ENCODE measurements around the gene RNF213.

DNA sequence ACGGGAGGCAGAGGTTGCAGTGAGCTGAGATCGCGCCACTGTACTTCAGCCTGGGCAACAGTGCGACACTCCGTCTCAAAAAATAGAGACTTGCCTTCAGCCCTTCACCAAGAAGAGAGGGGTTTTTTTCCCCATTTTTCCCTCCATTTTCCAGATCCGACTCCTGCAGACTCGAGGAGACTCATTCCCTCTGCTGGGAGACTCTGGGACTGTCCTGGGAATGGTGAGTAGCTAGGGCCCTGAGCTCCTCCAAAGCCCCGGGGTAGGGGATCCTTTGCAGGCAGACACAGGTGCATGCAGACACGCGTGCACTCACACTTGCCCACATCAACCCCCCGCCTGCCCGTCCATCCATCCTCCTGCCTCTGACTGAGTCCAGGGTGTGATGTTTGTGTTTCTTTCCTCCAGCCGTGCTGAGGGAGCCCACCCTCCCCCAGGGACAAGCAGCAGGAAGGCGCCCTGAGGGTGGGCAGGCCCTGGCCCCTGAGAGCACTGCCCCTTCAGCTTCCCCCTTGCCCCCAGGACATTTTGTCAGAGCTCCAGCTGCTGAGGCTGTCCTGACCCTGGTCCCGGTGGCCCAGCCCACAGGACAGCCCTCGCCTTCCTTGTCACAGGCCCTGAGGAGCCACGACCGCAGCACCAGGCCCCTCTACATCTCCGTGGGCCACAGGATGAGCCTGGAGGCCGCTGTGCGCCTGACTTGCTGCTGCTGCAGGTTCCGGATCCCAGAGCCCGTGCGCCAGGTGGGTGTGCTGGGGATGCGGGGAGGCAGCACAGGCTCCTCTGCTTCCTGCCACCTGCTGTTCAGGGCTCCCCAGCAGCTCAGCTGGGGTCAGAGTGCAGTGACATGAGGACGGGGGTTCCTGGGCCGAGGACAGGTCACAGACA, 164.5 kb downstream of the RNF213 start:
- TF ChIP-seq, protein P1, sequence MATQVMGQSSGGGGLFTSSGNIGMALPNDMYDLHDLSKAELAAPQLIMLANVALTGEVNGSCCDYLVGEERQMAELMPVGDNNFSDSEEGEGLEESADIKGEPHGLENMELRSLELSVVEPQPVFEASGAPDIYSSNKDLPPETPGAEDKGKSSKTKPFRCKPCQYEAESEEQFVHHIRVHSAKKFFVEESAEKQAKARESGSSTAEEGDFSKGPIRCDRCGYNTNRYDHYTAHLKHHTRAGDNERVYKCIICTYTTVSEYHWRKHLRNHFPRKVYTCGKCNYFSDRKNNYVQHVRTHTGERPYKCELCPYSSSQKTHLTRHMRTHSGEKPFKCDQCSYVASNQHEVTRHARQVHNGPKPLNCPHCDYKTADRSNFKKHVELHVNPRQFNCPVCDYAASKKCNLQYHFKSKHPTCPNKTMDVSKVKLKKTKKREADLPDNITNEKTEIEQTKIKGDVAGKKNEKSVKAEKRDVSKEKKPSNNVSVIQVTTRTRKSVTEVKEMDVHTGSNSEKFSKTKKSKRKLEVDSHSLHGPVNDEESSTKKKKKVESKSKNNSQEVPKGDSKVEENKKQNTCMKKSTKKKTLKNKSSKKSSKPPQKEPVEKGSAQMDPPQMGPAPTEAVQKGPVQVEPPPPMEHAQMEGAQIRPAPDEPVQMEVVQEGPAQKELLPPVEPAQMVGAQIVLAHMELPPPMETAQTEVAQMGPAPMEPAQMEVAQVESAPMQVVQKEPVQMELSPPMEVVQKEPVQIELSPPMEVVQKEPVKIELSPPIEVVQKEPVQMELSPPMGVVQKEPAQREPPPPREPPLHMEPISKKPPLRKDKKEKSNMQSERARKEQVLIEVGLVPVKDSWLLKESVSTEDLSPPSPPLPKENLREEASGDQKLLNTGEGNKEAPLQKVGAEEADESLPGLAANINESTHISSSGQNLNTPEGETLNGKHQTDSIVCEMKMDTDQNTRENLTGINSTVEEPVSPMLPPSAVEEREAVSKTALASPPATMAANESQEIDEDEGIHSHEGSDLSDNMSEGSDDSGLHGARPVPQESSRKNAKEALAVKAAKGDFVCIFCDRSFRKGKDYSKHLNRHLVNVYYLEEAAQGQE (IDR thresholded peaks at IDR 0.05; ENCODE audit: low read depth, low read length): no peak
- TF ChIP-seq SIN3A (IDR thresholded peaks at IDR 0.05; ENCODE audit: borderline replicate concordance, low read depth, low read length) (no peak), YY1 (IDR thresholded peaks at IDR 0.05; ENCODE audit: low read depth) (no peak), EP300 (IDR thresholded peaks at IDR 0.05; ENCODE audit: borderline replicate concordance in 1 of 2, low read depth in 1 of 2, low read length in 1 of 2) (no peak), EZH2phosphoT487 (IDR thresholded peaks at IDR 0.05; ENCODE audit: borderline replicate concordance, low read depth) (no peak)
- TF ChIP-seq, protein P2, sequence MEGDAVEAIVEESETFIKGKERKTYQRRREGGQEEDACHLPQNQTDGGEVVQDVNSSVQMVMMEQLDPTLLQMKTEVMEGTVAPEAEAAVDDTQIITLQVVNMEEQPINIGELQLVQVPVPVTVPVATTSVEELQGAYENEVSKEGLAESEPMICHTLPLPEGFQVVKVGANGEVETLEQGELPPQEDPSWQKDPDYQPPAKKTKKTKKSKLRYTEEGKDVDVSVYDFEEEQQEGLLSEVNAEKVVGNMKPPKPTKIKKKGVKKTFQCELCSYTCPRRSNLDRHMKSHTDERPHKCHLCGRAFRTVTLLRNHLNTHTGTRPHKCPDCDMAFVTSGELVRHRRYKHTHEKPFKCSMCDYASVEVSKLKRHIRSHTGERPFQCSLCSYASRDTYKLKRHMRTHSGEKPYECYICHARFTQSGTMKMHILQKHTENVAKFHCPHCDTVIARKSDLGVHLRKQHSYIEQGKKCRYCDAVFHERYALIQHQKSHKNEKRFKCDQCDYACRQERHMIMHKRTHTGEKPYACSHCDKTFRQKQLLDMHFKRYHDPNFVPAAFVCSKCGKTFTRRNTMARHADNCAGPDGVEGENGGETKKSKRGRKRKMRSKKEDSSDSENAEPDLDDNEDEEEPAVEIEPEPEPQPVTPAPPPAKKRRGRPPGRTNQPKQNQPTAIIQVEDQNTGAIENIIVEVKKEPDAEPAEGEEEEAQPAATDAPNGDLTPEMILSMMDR (IDR thresholded peaks at IDR 0.05): no peak
- TF ChIP-seq, protein P3, sequence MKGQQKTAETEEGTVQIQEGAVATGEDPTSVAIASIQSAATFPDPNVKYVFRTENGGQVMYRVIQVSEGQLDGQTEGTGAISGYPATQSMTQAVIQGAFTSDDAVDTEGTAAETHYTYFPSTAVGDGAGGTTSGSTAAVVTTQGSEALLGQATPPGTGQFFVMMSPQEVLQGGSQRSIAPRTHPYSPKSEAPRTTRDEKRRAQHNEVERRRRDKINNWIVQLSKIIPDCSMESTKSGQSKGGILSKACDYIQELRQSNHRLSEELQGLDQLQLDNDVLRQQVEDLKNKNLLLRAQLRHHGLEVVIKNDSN (IDR thresholded peaks at IDR 0.05; ENCODE audit: borderline replicate concordance, low read depth): no peak
- TF ChIP-seq, protein P4, sequence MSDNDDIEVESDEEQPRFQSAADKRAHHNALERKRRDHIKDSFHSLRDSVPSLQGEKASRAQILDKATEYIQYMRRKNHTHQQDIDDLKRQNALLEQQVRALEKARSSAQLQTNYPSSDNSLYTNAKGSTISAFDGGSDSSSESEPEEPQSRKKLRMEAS (IDR thresholded peaks at IDR 0.05; ENCODE audit: low read depth): no peak

Measured in SK-N-SH (cell line).